HepG2 (cell line): ENCODE results near the gene ACER3. TPM values are rescaled to one million over a fixed set of nuclear protein-coding genes. Genes with fewer than 3 reads are reported as not detected.

Experiments
- ATAC-seq: fragments of 200-7000 bp; cut with Tn5 transposase; 3 replicates; pipeline ENCODE4 v1.9.1; 2020; ENCODE audit warnings: mild to moderate bottlenecking, moderate library complexity
- BruUV-seq: library from RNA; stranded (reverse); fragments of 400-500 nt; replicated peaks from 2 replicates; lab custom pipeline; 2021; lab: Mats Ljungman, UMichigan
- CTCF ChIA-PET: fragments of 300-600 bp; formaldehyde crosslinking; extraction: SDS; loops from one replicate; lab custom pipeline; 2021; ENCODE audit warnings: low total read pairs, inconsistent platforms, low intra/inter-chr PET ratio; lab: Yijun Ruan, JAX
- POLR2A ChIA-PET: fragments of 350-600 bp; sonication (Branson Sonifier 250); formaldehyde crosslinking; loops from one replicate; lab custom pipeline; 2020; ENCODE audit warnings: antibody characterized with exemption, inconsistent platforms; lab: Yijun Ruan, JAX
- DNase-seq: peaks from one replicate; pipeline ENCODE4 v3.0.0-alpha.2; 2015; ENCODE audit warnings: low spot score
- FAIRE-seq: peaks from 3 replicates; lab custom pipeline; 2011; peaks lifted over from hg19 to GRCh38; lab: Jason Lieb, UNC
- H2AFZ ChIP-seq: one replicate; pipeline ENCODE4 v1.6.1; 2011; ENCODE audit warnings: low read length, inconsistent platforms
- H3K27ac ChIP-seq: fragments of 300-600 bp; 3 replicates; pipeline ENCODE4 v1.8.0; 2011; ENCODE audit warnings: mixed run types, mild to moderate bottlenecking, mixed read lengths, low read length, inconsistent platforms; ENCODE audit not compliant: insufficient read depth; ENCODE audit errors: extremely low read length
- H3K27me3 ChIP-seq, 2 experiments: fragments of 200-600 bp in 1 of 2; 2 replicates in 1 of 2; 3 replicates in 1 of 2; pipeline versions ENCODE4 v1.6.0 to v1.8.0; 2011; ENCODE audit warnings: low read length in 2 of 2, mild to moderate bottlenecking in 2 of 2, moderate library complexity in 2 of 2, inconsistent platforms in 1 of 2; ENCODE audit not compliant: insufficient read depth in 2 of 2, control insufficient read depth in 1 of 2
- H3K36me3 ChIP-seq, 2 experiments: fragments of 200-600 bp in 1 of 2; replicated peaks in 1 of 2; 2 replicates in 1 of 2; 3 replicates in 1 of 2; pipeline versions ENCODE4 v1.5.1 to v1.8.0; 2011; ENCODE audit warnings: low read length in 2 of 2, inconsistent platforms in 1 of 2; ENCODE audit not compliant: insufficient read depth in 2 of 2, control insufficient read depth in 1 of 2
- H3K4me1 ChIP-seq: 2 replicates; pipeline ENCODE4 v1.5.1; 2012; ENCODE audit warnings: low read length, inconsistent platforms; ENCODE audit not compliant: insufficient read depth
- H3K4me2 ChIP-seq: 2 replicates; pipeline ENCODE4 v1.6.0; 2011; ENCODE audit warnings: low read depth, low read length, inconsistent platforms
- H3K4me3 ChIP-seq, 3 experiments: fragments of 200-600 bp in 1 of 3; sonication (generic), shearing (Covaris generic) in 1 of 3; replicated peaks in 1 of 3; 2 replicates each; pipeline ENCODE4 v1.5.1; 2011 to 2016; ENCODE audit warnings: low read length in 3 of 3, inconsistent platforms in 2 of 3, low read depth in 2 of 3, mild to moderate bottlenecking in 2 of 3, control low read depth in 1 of 3, mixed read lengths in 1 of 3; ENCODE audit not compliant: insufficient read depth in 1 of 3
- H3K79me2 ChIP-seq: one replicate; pipeline ENCODE4 v1.6.1; 2011; ENCODE audit warnings: low read length, inconsistent platforms; ENCODE audit not compliant: insufficient read depth
- H3K9ac ChIP-seq: 2 replicates; pipeline ENCODE4 v1.6.0; 2011; ENCODE audit warnings: mild to moderate bottlenecking, low read depth, low read length, inconsistent platforms; ENCODE audit not compliant: insufficient read depth
- H3K9me3 ChIP-seq: 2 replicates; pipeline ENCODE4 v1.5.1; 2012; ENCODE audit warnings: mild to moderate bottlenecking, low read length
- H4K20me1 ChIP-seq: 2 replicates; pipeline ENCODE4 v1.6.0; 2011; ENCODE audit warnings: inconsistent platforms, mild to moderate bottlenecking, low read length, moderate library complexity; ENCODE audit not compliant: insufficient read depth
- HMGXB3 ChIP-seq: sonication (generic); formaldehyde crosslinking; IDR thresholded peaks from 2 replicates; pipeline ENCODE4 v1.4.0; 2020; ENCODE audit warnings: missing genetic modification reagents, borderline replicate concordance
- SUZ12 ChIP-seq: fragments of 150-350 bp; IDR thresholded peaks from 2 replicates; pipeline ENCODE4 v1.6.1; 2014; ENCODE audit warnings: low read depth, low read length
- TCF7 ChIP-seq: sonication (generic); IDR thresholded peaks from 2 replicates; pipeline ENCODE4 v1.6.1; 2016; ENCODE audit warnings: antibody characterized with exemption, low read depth
- ZC3H13 ChIP-seq: sonication (generic); formaldehyde crosslinking; IDR thresholded peaks from 2 replicates; pipeline ENCODE4 v1.8.1; 2023; ENCODE audit warnings: mild to moderate bottlenecking, missing genetic modification reagents, moderate library complexity
- ZNF317 ChIP-seq: sonication (generic); formaldehyde crosslinking; IDR thresholded peaks from 2 replicates; pipeline ENCODE4 v1.5.0; 2020; ENCODE audit warnings: mild to moderate bottlenecking, missing genetic modification reagents
- ZNF576 ChIP-seq: sonication (generic); formaldehyde crosslinking; IDR thresholded peaks from 2 replicates; pipeline ENCODE4 v1.4.0; 2020; ENCODE audit warnings: mild to moderate bottlenecking, missing genetic modification reagents
- ZNF782 ChIP-seq: sonication (generic); formaldehyde crosslinking; IDR thresholded peaks from 2 replicates; pipeline ENCODE4 v1.4.0; 2020; ENCODE audit warnings: missing genetic modification reagents, mild to moderate bottlenecking, borderline replicate concordance
- ZNF891 ChIP-seq: sonication (generic); formaldehyde crosslinking; IDR thresholded peaks from 2 replicates; pipeline ENCODE4 v1.5.0; 2020; ENCODE audit warnings: mild to moderate bottlenecking, missing genetic modification reagents
- ZSCAN31 ChIP-seq: sonication (generic); formaldehyde crosslinking; IDR thresholded peaks from 2 replicates; pipeline ENCODE4 v1.5.0; 2020; ENCODE audit warnings: low read depth, mild to moderate bottlenecking, missing genetic modification reagents
- WGBS: methylation state at CpG from one replicate; pipeline ENCODE4 v1.1.6; 2017; ENCODE audit warnings: low lambda C conversion rate; 5-methylcytosine and 5-hydroxymethylcytosine counted together
- in situ Hi-C: cut with HindIII; loops from 2 replicates; pipeline ENCODE4 v1.10.0; 2017; ENCODE audit warnings: low pct_unique_long_range_greater_than_20kb; ENCODE audit not compliant: extremely low pct_ligation_motif_present
- intact Hi-C: fragments of 100-400 bp; cut with micrococcal nuclease; formaldehyde crosslinking; loops from one replicate; pipeline ENCODE4 v1.10.0; 2022; ENCODE audit not compliant: unreplicated experiment
- polyA plus RNA-seq, 8 experiments: library from polyadenylated mRNA; depleted of rRNA in 3 of 8; stranded (reverse) in 7 of 8; unstranded in 1 of 8; fragments of >200 nt; fragmentation: Illumina TruSeq in 4 of 8; extraction: Trizol in 4 of 8; gene quantifications; 2 replicates each; pipeline versions ENCODE4 v1.2.1 to v1.2.3, GENCODE V29; 2011 to 2016; ENCODE audit warnings: low read depth in 4 of 8, missing spikeins in 1 of 8, mixed read lengths in 1 of 8; ENCODE audit not compliant: insufficient read depth in 1 of 8
- total RNA-seq, 5 experiments: library from RNA; depleted of rRNA; stranded (reverse); fragments of >200 nt; fragmentation: Illumina TruSeq; extraction: Trizol; gene quantifications; 2 replicates each; pipeline ENCODE4 v1.2.3, GENCODE V29; 2016; ENCODE audit warnings: low read depth in 1 of 5
- TF ChIP-seq, protein P1 (sequence below): IDR thresholded peaks from 2 replicates; pipeline ENCODE4 v1.6.1; 2016; ENCODE audit warnings: missing biosample characterization, missing genetic modification reagents, low read depth

The ACER3 gene
- total and polyA plus RNA-seq, 2 of the 13 experiments (the other 11 are each of a cell fraction or from before 2014, with no cell fraction given): 6.0 to 9.8 TPM

DNA sequence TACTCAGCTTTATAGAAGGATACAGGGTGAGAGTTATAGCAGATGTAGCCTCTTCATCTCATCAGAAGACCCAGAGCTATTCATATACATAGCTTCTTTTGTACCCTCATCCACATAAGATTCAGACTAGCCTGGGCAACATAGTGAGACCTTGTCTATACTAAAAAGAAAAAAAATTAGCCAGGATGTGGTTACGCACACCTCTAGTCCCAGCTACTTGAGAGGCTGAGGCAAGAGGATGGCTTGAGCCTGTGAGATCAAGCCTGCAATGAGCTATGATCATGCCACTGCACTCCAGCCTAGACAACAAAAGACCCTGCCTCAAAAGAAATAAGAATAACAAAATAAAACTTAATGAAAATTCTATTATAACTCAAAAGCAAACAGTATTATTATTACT, 136.8 kb downstream of the ACER3 start:
- intact Hi-C loops: no loop called here

DNA sequence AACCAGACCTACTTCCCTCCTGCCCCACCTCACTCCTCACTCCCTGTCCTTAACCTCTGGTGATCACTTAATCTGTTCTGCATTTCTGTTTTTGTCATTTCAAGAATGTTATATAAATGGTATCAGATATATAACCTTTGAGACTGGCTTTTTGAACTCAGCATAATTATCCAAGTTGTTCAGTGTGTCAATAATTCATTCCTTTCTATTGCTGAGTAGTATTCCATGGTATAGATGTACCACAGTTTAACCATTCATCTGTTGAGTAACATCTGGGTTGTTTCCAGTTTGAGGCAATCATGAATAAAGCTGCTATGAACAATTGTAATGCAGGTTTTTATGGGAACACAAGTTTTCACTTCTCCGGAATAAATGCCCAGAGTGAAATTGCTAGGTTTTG, 138.9 kb downstream of the ACER3 start:
- Histone ChIP-seq H3K79me2 (no peaks in the 10 kb centered on the region), H3K4me3 (no peak overlapping the region), H2AFZ (no peak overlapping the region), H3K4me2 (no peak overlapping the region), H3K27ac (no peak overlapping the region), H3K9me3 (no peaks in the 10 kb centered on the region), H3K4me1 (no peaks in the 10 kb centered on the region), H3K36me3 (no peaks in the 10 kb centered on the region), H3K9ac (no peak overlapping the region), H3K27me3 (no peaks in the 10 kb centered on the region), H4K20me1 (no peaks in the 10 kb centered on the region)
- ATAC-seq (no peak), DNase-seq (no peak), FAIRE-seq (no peak)
- 96% methylated on average over 1 of the region's 1 CpG for WGBS
- ChIA-PET POLR2A (no interaction called here), CTCF (no interaction called here)
- in situ Hi-C loops (no loop called here), intact Hi-C loops (no loop called here)
- no TSS peak for BruUV-seq
- TF ChIP-seq SUZ12 (no peak), ZNF317 (CRISPR knock-in tag) (no peak), ZNF891 (no peak), ZNF782 (CRISPR knock-in tag) (no peak), ZNF576 (CRISPR knock-in tag) (no peak), HMGXB3 (no peak), ZSCAN31 (CRISPR knock-in tag) (no peak), ZC3H13 (no peak)

More for the DNA sequence above, 136.8 kb downstream of the ACER3 start:
- no peak overlapping the region for H3K27ac ChIP-seq
- no peaks in the 10 kb centered on the region for H3K4me1 ChIP-seq
- DNase-seq (no peak), ATAC-seq (no peak), FAIRE-seq (no peak)
- no peaks in the 10 kb centered on the region for H3K9me3 ChIP-seq
- H3K27me3 ChIP-seq: no peaks in the 10 kb centered on the region
- H3K79me2 ChIP-seq: no peaks in the 10 kb centered on the region
- no TSS peak for BruUV-seq
- TF ChIP-seq, protein P1, sequence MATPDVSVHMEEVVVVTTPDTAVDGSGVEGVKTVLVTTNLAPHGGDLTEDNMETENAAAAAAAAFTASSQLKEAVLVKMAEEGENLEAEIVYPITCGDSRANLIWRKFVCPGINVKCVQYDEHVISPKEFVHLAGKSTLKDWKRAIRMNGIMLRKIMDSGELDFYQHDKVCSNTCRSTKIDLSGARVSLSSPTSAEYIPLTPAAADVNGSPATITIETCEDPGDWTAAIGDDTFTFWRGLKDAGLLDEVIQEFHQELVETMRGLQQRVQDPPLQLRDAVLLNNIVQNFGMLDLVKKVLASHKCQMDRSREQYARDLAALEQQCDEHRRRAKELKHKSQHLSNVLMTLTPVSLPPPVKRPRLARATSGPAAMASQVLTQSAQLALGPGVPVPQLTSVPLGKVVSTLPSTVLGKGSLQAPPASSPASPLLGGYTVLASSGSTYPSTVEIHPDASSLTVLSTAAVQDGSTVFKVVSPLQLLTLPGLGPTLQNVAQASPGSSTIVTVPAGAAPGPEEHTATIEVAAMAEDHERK (CRISPR knock-in tag): no peak
- no peak for TF ChIP-seq TCF7
- ChIA-PET CTCF (no interaction called here), POLR2A (no interaction called here)
- in situ Hi-C loops: no loop called here
- H3K4me3 ChIP-seq: no peak overlapping the region
- no peak overlapping the region for H2AFZ ChIP-seq
- no peaks in the 10 kb centered on the region for H3K36me3 ChIP-seq
- 100% methylated on average over 1 of the region's 1 CpG for WGBS
- H3K4me2 ChIP-seq: no peak overlapping the region
- H3K9ac ChIP-seq: no peak overlapping the region
- H4K20me1 ChIP-seq: no peaks in the 10 kb centered on the region
